ENCODE data around the gene ZNF574. TPM values are rescaled to one million over a fixed set of nuclear protein-coding genes. Genes with fewer than 3 reads are reported as not detected.

Gene ZNF574
- total RNA-seq, 4 donors from 2014 or later: 13.2 to 24.3 (median 16.2) TPM

GRCh38 chr19:42105368-42105767, 29.4 kb downstream of the ZNF574 start:
- peaks cover 0 to 39% (median 0%) of the 10 kb centered on the region in 4 donors for H3K27me3 ChIP-seq

GRCh38 chr19:42108527-42109389, 32.8 kb downstream of the ZNF574 start:
- H3K4me3 ChIP-seq: no peak overlapping the region
- H3K27me3 ChIP-seq: peaks cover 0 to 39% (median 0%) of the 10 kb centered on the region in 4 donors
- H3K4me1 ChIP-seq: peaks cover 0 to 14% (median 5%) of the 10 kb centered on the region in 3 donors
- H3K27ac ChIP-seq: no peak overlapping the region
- peak; percentile 44 for DNase-seq
- peak; percentile 89 to 99 (median 98) for TF ChIP-seq CTCF (IDR thresholded peaks at IDR 0.05)
- no peak for TF ChIP-seq POLR2A (IDR thresholded peaks at IDR 0.05)
- 21 to 31% methylated on average over 15 to 16 of the region's 16 CpGs for WGBS, 2 donors
- no peaks in the 10 kb centered on the region for H3K36me3 ChIP-seq
- H3K9me3 ChIP-seq: no peaks in the 10 kb centered on the region
- intact Hi-C loops (cut with DNase I): no loop called here

More at GRCh38 chr19:42105368-42105767, 29.4 kb downstream of the ZNF574 start:
- Histone ChIP-seq H3K4me1 (peaks cover 0 to 8% (median 0%) of the 10 kb centered on the region in 3 donors), H3K4me3 (no peak overlapping the region), H3K9me3 (no peaks in the 10 kb centered on the region), H3K27ac (no peak overlapping the region), H3K36me3 (no peaks in the 10 kb centered on the region)
- 41 to 70% methylated on average over 2 of the region's 2 CpGs for WGBS, 2 donors
- no peak for DNase-seq
- TF ChIP-seq POLR2A (IDR thresholded peaks at IDR 0.05) (no peak), CTCF (IDR thresholded peaks at IDR 0.05) (no peak)
- intact Hi-C loops (cut with DNase I): no loop called here

GRCh38 chr19:42109896-42110295, 33.9 kb downstream of the ZNF574 start:
- no peaks in the 10 kb centered on the region for H3K36me3 ChIP-seq
- no peak for DNase-seq
- H3K4me1 ChIP-seq: peaks cover 0 to 21% (median 12%) of the 10 kb centered on the region in 3 donors
- no peak for TF ChIP-seq CTCF (IDR thresholded peaks at IDR 0.05)
- no peak for TF ChIP-seq POLR2A (IDR thresholded peaks at IDR 0.05)
- peaks cover 0 to 31% (median 0%) of the 10 kb centered on the region in 4 donors for H3K27me3 ChIP-seq
- H3K27ac ChIP-seq: no peak overlapping the region
- intact Hi-C loops (cut with DNase I): no loop called here
- no peaks in the 10 kb centered on the region for H3K9me3 ChIP-seq
- 72 to 75% methylated on average over 3 of the region's 3 CpGs for WGBS, 2 donors
- no peak overlapping the region for H3K4me3 ChIP-seq

GRCh38 chr19:42110658-42111057, 34.7 kb downstream of the ZNF574 start:
- Histone ChIP-seq H3K9me3 (no peaks in the 10 kb centered on the region), H3K36me3 (no peaks in the 10 kb centered on the region), H3K4me1 (peaks cover 0 to 21% (median 12%) of the 10 kb centered on the region in 3 donors), H3K27me3 (peaks cover 0 to 24% (median 0%) of the 10 kb centered on the region in 4 donors), H3K27ac (no peak overlapping the region), H3K4me3 (no peak overlapping the region)
- intact Hi-C loops (cut with DNase I): no loop called here
- no peak for DNase-seq
- no peak for TF ChIP-seq POLR2A (IDR thresholded peaks at IDR 0.05)
- no peak for TF ChIP-seq CTCF (IDR thresholded peaks at IDR 0.05)
- 93% methylated on average over 1 of the region's 1 CpG for WGBS, 2 donors

- no peak for DNase-seq
- no peak for TF ChIP-seq POLR2A (IDR thresholded peaks at IDR 0.05)
- TF ChIP-seq CTCF (IDR thresholded peaks at IDR 0.05): no peak
- Histone ChIP-seq H3K27me3 (peaks cover 0 to 17% (median 0%) of the 10 kb centered on the region in 4 donors), H3K9me3 (no peaks in the 10 kb centered on the region), H3K4me3 (no peak overlapping the region), H3K4me1 (peaks cover 0 to 21% (median 12%) of the 10 kb centered on the region in 3 donors), H3K27ac (no peak overlapping the region), H3K36me3 (no peaks in the 10 kb centered on the region)
- 50% methylated on average over 1 of the region's 1 CpG for WGBS, 2 donors
- intact Hi-C loops (cut with DNase I): no loop called here
Observed at GRCh38 chr19:42111384-42111783, 35.4 kb downstream of the ZNF574 start.

Measured in esophagus squamous epithelium (tissue), 5 donors.